Adipose tissue (tissue), 3 donors: ENCODE results near the gene ELMO1. TPM values are rescaled to one million over a fixed set of nuclear protein-coding genes. Genes with fewer than 3 reads are reported as not detected.

ENCODE experiments used
- H3K27ac ChIP-seq: one replicate; pipeline ENCODE4 v1.5.1; 2013; ENCODE audit warnings: low read depth, low read length
- WGBS, 3 donors: extraction: QIAGEN DNeasy Blood & Tissue Kit; methylation state at CpG; one replicate each; pipeline ENCODE4 v1.1.7; 2013; 5-methylcytosine and 5-hydroxymethylcytosine counted together
- polyA plus RNA-seq, 3 donors: library from polyadenylated mRNA; stranded (reverse); fragments of 200-250 nt; gene quantifications; one replicate each; pipeline ENCODE4 v1.2.3, GENCODE V29; 2013
- donor health status: healthy with polysubstance abuse.
- donor health status: Bipolar disorder and iron deficiency.
- donor health status: healthy.

The ELMO1 gene
- polyA plus RNA-seq, 3 donors, result 3.4 to 22.4 (median 13.9) TPM

GRCh38 chr7:37310327-37311080 lies 138.2 kb downstream of the ELMO1 start:
- WGBS, 3 donors, result 47 to 80% (median 63%) methylated on average over 3 of the region's 3 CpGs
- no peak overlapping the region for H3K27ac ChIP-seq

GRCh38 chr7:37309493-37309892 lies 139.2 kb downstream of the ELMO1 start:
- WGBS, 3 donors, result 83 to 99% (median 96%) methylated on average over 3 of the region's 3 CpGs
- no peak overlapping the region for H3K27ac ChIP-seq

GRCh38 chr7:37304921-37305320 lies 143.7 kb downstream of the ELMO1 start:
- no peak overlapping the region for H3K27ac ChIP-seq
- 71 to 90% (median 77%) methylated on average over 3 of the region's 3 CpGs for WGBS, 3 donors

- no peak overlapping the region for H3K27ac ChIP-seq
Observed at GRCh38 chr7:37297546-37297945, 151.1 kb downstream of the ELMO1 start.

GRCh38 chr7:37295401-37295800 lies 153.3 kb downstream of the ELMO1 start:
- 15 to 45% (median 33%) methylated on average over 1 of the region's 1 CpG for WGBS, 3 donors
- no peak overlapping the region for H3K27ac ChIP-seq

GRCh38 chr7:37290731-37291130 lies 157.9 kb downstream of the ELMO1 start:
- H3K27ac ChIP-seq, result no peak overlapping the region

GRCh38 chr7:37289781-37290180 lies 158.9 kb downstream of the ELMO1 start:
- 73 to 87% (median 82%) methylated on average over 1 of the region's 1 CpG for WGBS, 3 donors
- H3K27ac ChIP-seq, result no peak overlapping the region

GRCh38 chr7:37289367-37289766 lies 159.3 kb downstream of the ELMO1 start:
- no peak overlapping the region for H3K27ac ChIP-seq

GRCh38 chr7:37287131-37287855 lies 161.4 kb downstream of the ELMO1 start:
- WGBS, 3 donors, result 39 to 54% (median 51%) methylated on average over 5 of the region's 5 CpGs
- H3K27ac ChIP-seq, result no peak overlapping the region

More at GRCh38 chr7:37289367-37289766, 159.3 kb downstream of the ELMO1 start:
- 53 to 71% (median 61%) methylated on average over 3 of the region's 3 CpGs for WGBS, 3 donors

GRCh38 chr7:37286454-37286832 lies 162.2 kb downstream of the ELMO1 start:
- 43 to 59% (median 45%) methylated on average over 2 of the region's 2 CpGs for WGBS, 3 donors
- H3K27ac ChIP-seq, result no peak overlapping the region

GRCh38 chr7:37285706-37286453 lies 162.8 kb downstream of the ELMO1 start:
- 40 to 46% (median 44%) methylated on average over 5 of the region's 5 CpGs for WGBS, 3 donors
- no peak overlapping the region for H3K27ac ChIP-seq

- 54 to 74% (median 61%) methylated on average over 6 of the region's 6 CpGs for WGBS, 3 donors
- no peak overlapping the region for H3K27ac ChIP-seq
Observed at GRCh38 chr7:37284805-37285231, 163.8 kb downstream of the ELMO1 start.

GRCh38 chr7:37284285-37284684 lies 164.4 kb downstream of the ELMO1 start:
- 59 to 76% (median 63%) methylated on average over 4 of the region's 4 CpGs for WGBS, 3 donors
- no peak overlapping the region for H3K27ac ChIP-seq

GRCh38 chr7:37283716-37284115 lies 164.9 kb downstream of the ELMO1 start:
- 76 to 85% (median 78%) methylated on average over 4 of the region's 4 CpGs for WGBS, 3 donors

GRCh38 chr7:37282927-37283326 lies 165.7 kb downstream of the ELMO1 start:
- WGBS, 3 donors, result 80 to 95% (median 91%) methylated on average over 3 of the region's 3 CpGs
- no peak overlapping the region for H3K27ac ChIP-seq

More at GRCh38 chr7:37283716-37284115, 164.9 kb downstream of the ELMO1 start:
- H3K27ac ChIP-seq, result no peak overlapping the region

GRCh38 chr7:37282093-37282444 lies 166.6 kb downstream of the ELMO1 start:
- H3K27ac ChIP-seq, result no peak overlapping the region
- 69 to 84% (median 78%) methylated on average over 4 of the region's 4 CpGs for whole genome bisulfite sequencing, 3 donors

- WGBS, 3 donors, result 60 to 72% (median 71%) methylated on average over 5 of the region's 5 CpGs
- no peak overlapping the region for H3K27ac ChIP-seq
Observed at GRCh38 chr7:37281368-37282092, 167.1 kb downstream of the ELMO1 start.

GRCh38 chr7:37277513-37277912 lies 171.2 kb downstream of the ELMO1 start:
- 84 to 92% (median 91%) methylated on average over 3 of the region's 3 CpGs for WGBS, 3 donors
- H3K27ac ChIP-seq, result no peak overlapping the region
